GM12878 (cell line): ENCODE data around the gene DISP3. TPM values are rescaled to one million over a fixed set of nuclear protein-coding genes. Genes with fewer than 3 reads are reported as not detected.

Experiments used
- ATAC-seq: fragments of 200-7000 bp; cut with Tn5 transposase; 3 replicates; pipeline ENCODE4 v1.9.1; 2020; ENCODE audit warnings: mild to moderate bottlenecking, moderate library complexity
- BruUV-seq: library from RNA; stranded (reverse); fragments of 400-500 nt; replicated peaks from 2 replicates; lab custom pipeline; 2021; lab: Mats Ljungman, UMichigan
- CTCF ChIA-PET: fragments of 300-600 bp; sonication (Branson Sonifier 250); formaldehyde crosslinking; extraction: SDS; loops from one replicate; lab custom pipeline; 2021; ENCODE audit warnings: inconsistent platforms; lab: Yijun Ruan, JAX
- POLR2A ChIA-PET: fragments of 350-600 bp; formaldehyde crosslinking; extraction: SDS; loops from one replicate; lab custom pipeline; 2021; ENCODE audit warnings: inconsistent platforms; lab: Charles Lee
- RAD21 ChIA-PET: fragments of 300-600 bp; sonication (Branson Sonifier 250); formaldehyde crosslinking; loops from one replicate; lab custom pipeline; 2023; ENCODE audit warnings: antibody characterized with exemption; ENCODE audit not compliant: unreplicated experiment; lab: Charles Lee
- SMC1A ChIA-PET: fragments of 300-600 bp; sonication (Branson Sonifier 250); formaldehyde crosslinking; loops from one replicate; lab custom pipeline; 2023; ENCODE audit not compliant: unreplicated experiment, uncharacterized antibody; lab: Charles Lee
- DNase-seq: peaks from one replicate; pipeline ENCODE4 v3.0.0-alpha.2; 2011; ENCODE audit warnings: low read depth, low spot score
- FAIRE-seq: peaks from 3 replicates; lab custom pipeline; 2011; peaks lifted over from hg19 to GRCh38; lab: Jason Lieb, UNC
- H2AFZ ChIP-seq: 2 replicates; pipeline ENCODE4 v1.6.0; 2011; ENCODE audit warnings: low read depth, low read length, control low read depth; ENCODE audit not compliant: control insufficient read depth
- H3K27ac ChIP-seq: 2 replicates; pipeline ENCODE4 v1.5.1; 2011; ENCODE audit warnings: control low read depth; ENCODE audit not compliant: control insufficient read depth, insufficient read depth
- H3K27me3 ChIP-seq, 2 experiments: replicated peaks in 1 of 2; 2 replicates each; pipeline versions ENCODE4 v1.6.0 to v1.6.1; 2011; ENCODE audit warnings: low read length in 1 of 2; ENCODE audit not compliant: control insufficient read depth in 2 of 2, insufficient read depth in 2 of 2
- H3K36me3 ChIP-seq, 2 experiments: 2 replicates each; pipeline ENCODE4 v1.5.1; 2011; ENCODE audit warnings: low read length in 1 of 2; ENCODE audit not compliant: control insufficient read depth in 2 of 2, insufficient read depth in 2 of 2
- H3K4me1 ChIP-seq: 2 replicates; pipeline ENCODE4 v1.6.1; 2011; ENCODE audit warnings: mild to moderate bottlenecking, low read length, moderate library complexity, mixed read lengths; ENCODE audit not compliant: control insufficient read depth, insufficient read depth
- H3K4me2 ChIP-seq: 2 replicates; pipeline ENCODE4 v1.6.0; 2011; ENCODE audit warnings: control low read depth; ENCODE audit not compliant: control insufficient read depth, insufficient read depth
- H3K4me3 ChIP-seq: fragments of 200-600 bp; sonication (generic); 2 replicates; pipeline ENCODE4 v1.5.1; 2016
- H3K79me2 ChIP-seq: 2 replicates; pipeline ENCODE4 v1.6.0; 2011; ENCODE audit warnings: low read length; ENCODE audit not compliant: control insufficient read depth, insufficient read depth
- H3K9ac ChIP-seq: 2 replicates; pipeline ENCODE4 v1.8.0; 2011; ENCODE audit warnings: low read length, control low read depth, mixed read lengths; ENCODE audit not compliant: control insufficient read depth, insufficient read depth
- H3K9me3 ChIP-seq: replicated peaks from 3 replicates; pipeline ENCODE4 v1.5.1; 2011; ENCODE audit warnings: mild to moderate bottlenecking, low read length; ENCODE audit not compliant: control insufficient read depth, insufficient read depth
- H4K20me1 ChIP-seq: 2 replicates; pipeline ENCODE4 v1.6.0; 2011; ENCODE audit not compliant: control insufficient read depth, insufficient read depth
- KAT2A ChIP-seq: conservative IDR thresholded peaks from 2 replicates; pipeline ENCODE4 v1.6.1; 2011; ENCODE audit warnings: low read depth, low read length; ENCODE audit not compliant: control insufficient read depth
- NFYA ChIP-seq: IDR thresholded peaks from 2 replicates; pipeline ENCODE4 v1.6.1; 2011; ENCODE audit warnings: low read depth, mild to moderate bottlenecking, low read length, improper control_type of control experiment, borderline replicate concordance
- SIN3A ChIP-seq: IDR thresholded peaks from 2 replicates; pipeline ENCODE4 v1.6.1; 2012; ENCODE audit warnings: low read depth, low read length, improper control_type of control experiment
- SMARCA5 ChIP-seq: fragments of 450-650 bp; IDR thresholded peaks from 2 replicates; pipeline ENCODE4 v1.6.1; 2017; ENCODE audit warnings: mild to moderate bottlenecking
- STAT3 ChIP-seq: IDR thresholded peaks from 2 replicates; pipeline ENCODE4 v1.6.1; 2011; ENCODE audit warnings: low read depth, low read length, improper control_type of control experiment
- ZBED1 ChIP-seq: IDR thresholded peaks from 2 replicates; pipeline ENCODE4 v1.6.1; 2016; ENCODE audit warnings: borderline replicate concordance
- whole genome bisulfite sequencing: methylation state at CpG from one replicate; pipeline ENCODE4 v1.1.6; 2016; ENCODE audit warnings: low lambda C conversion rate; ENCODE audit not compliant: insufficient replicate concordance, insufficient coverage; ENCODE audit errors: missing lambda C conversion rate; 5-methylcytosine and 5-hydroxymethylcytosine counted together
- in situ Hi-C: fragments of 300-500 bp; cut with MboI; formaldehyde crosslinking; loops from 9 replicates; pipeline ENCODE4 v1.14.3; 2018; ENCODE audit warnings: mixed read lengths
- intact Hi-C: fragments of 100-400 bp; cut with micrococcal nuclease; formaldehyde crosslinking; loops from one replicate; pipeline ENCODE4 v1.14.2; 2022; ENCODE audit not compliant: unreplicated experiment
- polyA plus RNA-seq, 11 experiments: library from polyadenylated mRNA; depleted of rRNA in 4 of 11; unstranded in 6 of 11; stranded (reverse) in 5 of 11; fragments of >200 nt; fragmentation: Nextera tagmentation in 4 of 11; fragmentation: Illumina TruSeq in 1 of 11; extraction: Ambion mirVana in 4 of 11; extraction: Trizol in 1 of 11; gene quantifications; 1 replicate in 1 of 11; 2 replicates in 10 of 11; pipeline versions ENCODE4 v1.2.1 to v1.2.3, GENCODE V29; 2011 to 2016; ENCODE audit warnings: inconsistent platforms in 2 of 11, missing spikeins in 2 of 11, low read depth in 1 of 11
- total RNA-seq, 4 experiments: library from RNA; depleted of rRNA in 3 of 4; stranded (reverse); fragments of >200 nt in 3 of 4; fragmentation: Illumina TruSeq in 1 of 4; extraction: Trizol in 1 of 4; gene quantifications; 2 replicates each; pipeline versions ENCODE4 v1.2.1 to v1.2.3, GENCODE V29; 2013 to 2021
- TF ChIP-seq, protein P1 (sequence below): fragments of 450-650 bp; IDR thresholded peaks from 2 replicates; pipeline ENCODE4 v1.6.1; 2016; ENCODE audit warnings: mild to moderate bottlenecking
- TF ChIP-seq, protein P2 (sequence below): IDR thresholded peaks from 2 replicates; pipeline ENCODE4 v1.6.1; 2011; ENCODE audit warnings: low read depth, mild to moderate bottlenecking, low read length, moderate library complexity, borderline replicate concordance; ENCODE audit errors: extremely low read depth
- TF ChIP-seq, protein P3 (sequence below): fragments of 150-350 bp; IDR thresholded peaks from 2 replicates; pipeline ENCODE4 v1.6.1; 2016; ENCODE audit warnings: low read depth, low read length

DISP3 gene
- total and polyA plus RNA-seq, 10 of the 15 experiments (the other 5 are each of a cell fraction or from before 2014, with no cell fraction given): under 0.01 to 0.18 (median 0.09) TPM; not detected in 2

DNA sequence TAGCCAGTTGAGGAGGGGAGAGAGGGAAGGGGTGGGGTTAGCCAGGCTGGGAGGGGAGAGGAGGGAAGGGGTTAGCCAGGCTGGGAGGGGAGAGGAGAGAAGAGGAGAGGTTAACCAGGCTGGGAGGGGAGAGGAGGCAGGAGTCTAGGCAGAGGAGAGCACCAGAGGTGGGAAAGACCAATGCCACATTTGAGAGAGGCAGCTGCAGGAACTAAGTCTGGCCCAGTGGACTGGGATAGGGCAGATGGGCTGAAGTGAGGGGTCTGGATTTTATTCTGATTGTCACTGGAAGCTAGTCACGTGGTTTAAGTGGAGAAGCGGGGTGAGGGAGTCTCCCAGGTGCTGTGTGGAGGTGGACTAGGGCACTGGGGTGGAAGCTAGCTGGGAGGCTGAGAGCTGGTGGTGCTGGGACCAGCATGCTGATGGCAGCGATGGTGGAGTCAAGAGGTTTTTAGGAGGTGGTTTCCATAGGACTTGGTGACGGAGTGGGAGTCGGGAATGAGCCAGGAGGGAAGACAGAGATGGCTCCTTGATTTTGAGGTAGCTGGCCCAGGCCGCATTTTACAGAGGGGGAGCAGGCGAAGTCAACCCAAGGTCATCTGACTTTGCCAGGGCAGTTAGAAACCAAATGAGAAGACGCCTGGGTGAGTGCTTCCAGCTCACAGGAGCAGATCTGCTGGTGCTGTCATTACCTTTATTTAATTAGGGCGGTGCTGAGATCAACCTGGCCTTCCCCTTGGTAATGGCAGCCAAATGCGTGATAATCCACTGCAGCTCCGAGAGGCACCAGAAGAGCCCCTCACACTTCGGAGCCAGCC is 42.8 kb downstream of the DISP3 start:
- no peak for FAIRE-seq
- no peak for TF ChIP-seq SIN3A
- TF ChIP-seq, protein P1, sequence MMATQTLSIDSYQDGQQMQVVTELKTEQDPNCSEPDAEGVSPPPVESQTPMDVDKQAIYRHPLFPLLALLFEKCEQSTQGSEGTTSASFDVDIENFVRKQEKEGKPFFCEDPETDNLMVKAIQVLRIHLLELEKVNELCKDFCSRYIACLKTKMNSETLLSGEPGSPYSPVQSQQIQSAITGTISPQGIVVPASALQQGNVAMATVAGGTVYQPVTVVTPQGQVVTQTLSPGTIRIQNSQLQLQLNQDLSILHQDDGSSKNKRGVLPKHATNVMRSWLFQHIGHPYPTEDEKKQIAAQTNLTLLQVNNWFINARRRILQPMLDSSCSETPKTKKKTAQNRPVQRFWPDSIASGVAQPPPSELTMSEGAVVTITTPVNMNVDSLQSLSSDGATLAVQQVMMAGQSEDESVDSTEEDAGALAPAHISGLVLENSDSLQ: no peak
- TF ChIP-seq, protein P2, sequence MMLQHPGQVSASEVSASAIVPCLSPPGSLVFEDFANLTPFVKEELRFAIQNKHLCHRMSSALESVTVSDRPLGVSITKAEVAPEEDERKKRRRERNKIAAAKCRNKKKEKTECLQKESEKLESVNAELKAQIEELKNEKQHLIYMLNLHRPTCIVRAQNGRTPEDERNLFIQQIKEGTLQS: no peak
- no peak for TF ChIP-seq KAT2A
- TF ChIP-seq SMARCA5: no peak
- TF ChIP-seq ZBED1: no peak
- no peak for TF ChIP-seq NFYA
- no peak for TF ChIP-seq STAT3
- TF ChIP-seq, protein P3, sequence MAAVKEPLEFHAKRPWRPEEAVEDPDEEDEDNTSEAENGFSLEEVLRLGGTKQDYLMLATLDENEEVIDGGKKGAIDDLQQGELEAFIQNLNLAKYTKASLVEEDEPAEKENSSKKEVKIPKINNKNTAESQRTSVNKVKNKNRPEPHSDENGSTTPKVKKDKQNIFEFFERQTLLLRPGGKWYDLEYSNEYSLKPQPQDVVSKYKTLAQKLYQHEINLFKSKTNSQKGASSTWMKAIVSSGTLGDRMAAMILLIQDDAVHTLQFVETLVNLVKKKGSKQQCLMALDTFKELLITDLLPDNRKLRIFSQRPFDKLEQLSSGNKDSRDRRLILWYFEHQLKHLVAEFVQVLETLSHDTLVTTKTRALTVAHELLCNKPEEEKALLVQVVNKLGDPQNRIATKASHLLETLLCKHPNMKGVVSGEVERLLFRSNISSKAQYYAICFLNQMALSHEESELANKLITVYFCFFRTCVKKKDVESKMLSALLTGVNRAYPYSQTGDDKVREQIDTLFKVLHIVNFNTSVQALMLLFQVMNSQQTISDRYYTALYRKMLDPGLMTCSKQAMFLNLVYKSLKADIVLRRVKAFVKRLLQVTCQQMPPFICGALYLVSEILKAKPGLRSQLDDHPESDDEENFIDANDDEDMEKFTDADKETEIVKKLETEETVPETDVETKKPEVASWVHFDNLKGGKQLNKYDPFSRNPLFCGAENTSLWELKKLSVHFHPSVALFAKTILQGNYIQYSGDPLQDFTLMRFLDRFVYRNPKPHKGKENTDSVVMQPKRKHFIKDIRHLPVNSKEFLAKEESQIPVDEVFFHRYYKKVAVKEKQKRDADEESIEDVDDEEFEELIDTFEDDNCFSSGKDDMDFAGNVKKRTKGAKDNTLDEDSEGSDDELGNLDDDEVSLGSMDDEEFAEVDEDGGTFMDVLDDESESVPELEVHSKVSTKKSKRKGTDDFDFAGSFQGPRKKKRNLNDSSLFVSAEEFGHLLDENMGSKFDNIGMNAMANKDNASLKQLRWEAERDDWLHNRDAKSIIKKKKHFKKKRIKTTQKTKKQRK: no peak
- TF ChIP-seq, all 136 proteins: peak for 0
- no peak overlapping the region for H2AFZ ChIP-seq
- H3K36me3 ChIP-seq: no peaks in the 10 kb centered on the region
- no peaks in the 10 kb centered on the region for H3K27me3 ChIP-seq
- ChIA-PET SMC1A (no interaction called here), POLR2A (no interaction called here), RAD21 (no interaction called here), CTCF (interaction anchor here (0.6 kb wide), 1 partner anchor 143 kb away, joined by 3 read pairs; no protein-coding TSS in a partner anchor)
- no TSS peak for BruUV-seq
- in situ Hi-C loops (no loop called here), intact Hi-C loops (no loop called here)
- no peaks in the 10 kb centered on the region for H3K4me1 ChIP-seq
- no peak overlapping the region for H3K9ac ChIP-seq
- no peak overlapping the region for H3K4me3 ChIP-seq
- no peaks in the 10 kb centered on the region for H3K79me2 ChIP-seq
- no peaks in the 10 kb centered on the region for H4K20me1 ChIP-seq
- ATAC-seq (no peak), DNase-seq (no peak)
- no peaks in the 10 kb centered on the region for H3K9me3 ChIP-seq
- 16% methylated on average over 12 of the region's 12 CpGs for WGBS
- H3K27ac ChIP-seq: no peak overlapping the region
- no peak overlapping the region for H3K4me2 ChIP-seq
